ENCODE measurements around the gene RAB30. TPM values are rescaled to one million over a fixed set of nuclear protein-coding genes. Genes with fewer than 3 reads are reported as not detected.

RAB30 gene
- polyA plus RNA-seq, 4 donors = 3.2 to 15.9 (median 8.9) TPM

GRCh38 chr11:83068568-83068967 lies 3.1 kb downstream of the RAB30 start:
- H3K4me3 ChIP-seq (ENCODE audit: low read depth in 1 of 3, low read length in 3 of 3) = no peak overlapping the region
- peak; percentile 35 to 71 for DNase-seq
- H3K27ac ChIP-seq (ENCODE audit: low read depth in 1 of 3, low read length in 2 of 3) = no peak overlapping the region
- FAIRE-seq = no peak
- H3K9me3 ChIP-seq (ENCODE audit: control insufficient read depth in 2 of 2, insufficient read depth in 1 of 2, low read depth in 1 of 2, low read length in 1 of 2) = no peaks in the 10 kb centered on the region
- 9 to 45% (median 44%) methylated on average over 1 of the region's 1 CpG for WGBS, 3 donors
- peaks cover 8 to 25% (median 20%) of the 10 kb centered on the region in 3 donors for H3K4me1 ChIP-seq (ENCODE audit: control insufficient read depth in 3 of 3, insufficient read depth in 2 of 3, low read depth in 1 of 3, low read length in 2 of 3)
- no peaks in the 10 kb centered on the region for H3K36me3 ChIP-seq (ENCODE audit: control insufficient read depth in 3 of 3, insufficient read depth in 2 of 3, low read depth in 1 of 3, low read length in 3 of 3)
- peaks cover 0 to 5% (median 0%) of the 10 kb centered on the region in 3 donors for H3K27me3 ChIP-seq (ENCODE audit: control insufficient read depth in 3 of 3, insufficient read depth in 3 of 3, low read length in 3 of 3)

GRCh38 chr11:83064011-83064410 lies 7.7 kb downstream of the RAB30 start:
- H3K4me1 ChIP-seq (ENCODE audit: control insufficient read depth in 3 of 3, insufficient read depth in 2 of 3, low read depth in 1 of 3, low read length in 2 of 3) = peaks cover 0 to 10% (median 5%) of the 10 kb centered on the region in 3 donors
- no peak for DNase-seq
- H3K9me3 ChIP-seq (ENCODE audit: control insufficient read depth in 2 of 2, insufficient read depth in 1 of 2, low read depth in 1 of 2, low read length in 1 of 2) = no peaks in the 10 kb centered on the region
- no peak for FAIRE-seq
- H3K36me3 ChIP-seq (ENCODE audit: control insufficient read depth in 3 of 3, insufficient read depth in 2 of 3, low read depth in 1 of 3, low read length in 3 of 3) = no peaks in the 10 kb centered on the region
- WGBS, 3 donors = 93 to 97% (median 94%) methylated on average over 3 of the region's 3 CpGs
- no peak overlapping the region for H3K4me3 ChIP-seq (ENCODE audit: low read depth in 1 of 3, low read length in 3 of 3)
- H3K27ac ChIP-seq (ENCODE audit: low read depth in 1 of 3, low read length in 2 of 3) = peak overlapping the region in 1 of 3 donors; percentile 17
- no peaks in the 10 kb centered on the region for H3K27me3 ChIP-seq (ENCODE audit: control insufficient read depth in 3 of 3, insufficient read depth in 3 of 3, low read length in 3 of 3)

GRCh38 chr11:83063073-83063754 lies 8.5 kb downstream of the RAB30 start:
- peak in 1 of 2 donors; percentile 41 for DNase-seq
- 12 to 30% (median 16%) methylated on average over 7 of the region's 7 CpGs for WGBS, 3 donors
- Histone ChIP-seq H3K36me3 (ENCODE audit: control insufficient read depth in 3 of 3, insufficient read depth in 2 of 3, low read depth in 1 of 3, low read length in 3 of 3) (no peaks in the 10 kb centered on the region), H3K9me3 (ENCODE audit: control insufficient read depth in 2 of 2, insufficient read depth in 1 of 2, low read depth in 1 of 2, low read length in 1 of 2) (no peaks in the 10 kb centered on the region), H3K4me1 (ENCODE audit: control insufficient read depth in 3 of 3, insufficient read depth in 2 of 3, low read depth in 1 of 3, low read length in 2 of 3) (peaks cover 0 to 4% (median 3%) of the 10 kb centered on the region in 3 donors), H3K27me3 (ENCODE audit: control insufficient read depth in 3 of 3, insufficient read depth in 3 of 3, low read length in 3 of 3) (no peaks in the 10 kb centered on the region), H3K27ac (ENCODE audit: low read depth in 1 of 3, low read length in 2 of 3) (peak overlapping the region in 2 of 3 donors; percentile 32 to 88), H3K4me3 (ENCODE audit: low read depth in 1 of 3, low read length in 3 of 3) (peak overlapping the region in 1 of 3 donors; percentile 15)
- no peak for FAIRE-seq

GRCh38 chr11:83061883-83062282 lies 9.8 kb downstream of the RAB30 start:
- no peak for DNase-seq
- Histone ChIP-seq H3K27ac (ENCODE audit: low read depth in 1 of 3, low read length in 2 of 3) (peak overlapping the region in 2 of 3 donors; percentile 32 to 63), H3K27me3 (ENCODE audit: control insufficient read depth in 3 of 3, insufficient read depth in 3 of 3, low read length in 3 of 3) (no peaks in the 10 kb centered on the region), H3K4me1 (ENCODE audit: control insufficient read depth in 3 of 3, insufficient read depth in 2 of 3, low read depth in 1 of 3, low read length in 2 of 3) (peaks cover 0 to 2% (median 0%) of the 10 kb centered on the region in 3 donors), H3K36me3 (ENCODE audit: control insufficient read depth in 3 of 3, insufficient read depth in 2 of 3, low read depth in 1 of 3, low read length in 3 of 3) (no peaks in the 10 kb centered on the region), H3K9me3 (ENCODE audit: control insufficient read depth in 2 of 2, insufficient read depth in 1 of 2, low read depth in 1 of 2, low read length in 1 of 2) (no peaks in the 10 kb centered on the region), H3K4me3 (ENCODE audit: low read depth in 1 of 3, low read length in 3 of 3) (no peak overlapping the region)
- whole genome bisulfite sequencing, 3 donors = 74 to 94% (median 77%) methylated on average over 4 of the region's 4 CpGs
- no peak for FAIRE-seq

- DNase-seq (no peak), FAIRE-seq (no peak)
- Histone ChIP-seq H3K4me1 (ENCODE audit: control insufficient read depth in 3 of 3, insufficient read depth in 2 of 3, low read depth in 1 of 3, low read length in 2 of 3) (peaks cover 0 to 2% (median 0%) of the 10 kb centered on the region in 3 donors), H3K36me3 (ENCODE audit: control insufficient read depth in 3 of 3, insufficient read depth in 2 of 3, low read depth in 1 of 3, low read length in 3 of 3) (no peaks in the 10 kb centered on the region), H3K4me3 (ENCODE audit: low read depth in 1 of 3, low read length in 3 of 3) (no peak overlapping the region), H3K27me3 (ENCODE audit: control insufficient read depth in 3 of 3, insufficient read depth in 3 of 3, low read length in 3 of 3) (no peaks in the 10 kb centered on the region), H3K27ac (ENCODE audit: low read depth in 1 of 3, low read length in 2 of 3) (no peak overlapping the region), H3K9me3 (ENCODE audit: control insufficient read depth in 2 of 2, insufficient read depth in 1 of 2, low read depth in 1 of 2, low read length in 1 of 2) (no peaks in the 10 kb centered on the region)
- WGBS, 3 donors = 92 to 95% (median 94%) methylated on average over 3 of the region's 3 CpGs
Observed at GRCh38 chr11:83060965-83061364, 10.7 kb downstream of the RAB30 start.

GRCh38 chr11:83057721-83058120 lies 14.0 kb downstream of the RAB30 start:
- Histone ChIP-seq H3K9me3 (ENCODE audit: control insufficient read depth in 2 of 2, insufficient read depth in 1 of 2, low read depth in 1 of 2, low read length in 1 of 2) (no peaks in the 10 kb centered on the region), H3K4me3 (ENCODE audit: low read depth in 1 of 3, low read length in 3 of 3) (no peak overlapping the region), H3K4me1 (ENCODE audit: control insufficient read depth in 3 of 3, insufficient read depth in 2 of 3, low read depth in 1 of 3, low read length in 2 of 3) (peaks cover 0 to 7% (median 3%) of the 10 kb centered on the region in 3 donors), H3K36me3 (ENCODE audit: control insufficient read depth in 3 of 3, insufficient read depth in 2 of 3, low read depth in 1 of 3, low read length in 3 of 3) (no peaks in the 10 kb centered on the region), H3K27me3 (ENCODE audit: control insufficient read depth in 3 of 3, insufficient read depth in 3 of 3, low read length in 3 of 3) (no peaks in the 10 kb centered on the region), H3K27ac (ENCODE audit: low read depth in 1 of 3, low read length in 2 of 3) (no peak overlapping the region)
- 95 to 97% (median 97%) methylated on average over 3 of the region's 3 CpGs for WGBS, 3 donors
- no peak for FAIRE-seq
- no peak for DNase-seq

- Histone ChIP-seq H3K27me3 (ENCODE audit: control insufficient read depth in 3 of 3, insufficient read depth in 3 of 3, low read length in 3 of 3) (no peaks in the 10 kb centered on the region), H3K4me3 (ENCODE audit: low read depth in 1 of 3, low read length in 3 of 3) (no peak overlapping the region), H3K36me3 (ENCODE audit: control insufficient read depth in 3 of 3, insufficient read depth in 2 of 3, low read depth in 1 of 3, low read length in 3 of 3) (no peaks in the 10 kb centered on the region), H3K27ac (ENCODE audit: low read depth in 1 of 3, low read length in 2 of 3) (no peak overlapping the region), H3K9me3 (ENCODE audit: control insufficient read depth in 2 of 2, insufficient read depth in 1 of 2, low read depth in 1 of 2, low read length in 1 of 2) (no peaks in the 10 kb centered on the region), H3K4me1 (ENCODE audit: control insufficient read depth in 3 of 3, insufficient read depth in 2 of 3, low read depth in 1 of 3, low read length in 2 of 3) (peaks cover 0 to 9% (median 3%) of the 10 kb centered on the region in 3 donors)
- DNase-seq = no peak
- FAIRE-seq = no peak
- 83 to 93% (median 91%) methylated on average over 1 of the region's 1 CpG for WGBS, 3 donors
Observed at GRCh38 chr11:83056611-83057010, 15.1 kb downstream of the RAB30 start.

GRCh38 chr11:83056204-83056603 lies 15.5 kb downstream of the RAB30 start:
- peaks cover 0 to 9% (median 3%) of the 10 kb centered on the region in 3 donors for H3K4me1 ChIP-seq (ENCODE audit: control insufficient read depth in 3 of 3, insufficient read depth in 2 of 3, low read depth in 1 of 3, low read length in 2 of 3)
- no peaks in the 10 kb centered on the region for H3K36me3 ChIP-seq (ENCODE audit: control insufficient read depth in 3 of 3, insufficient read depth in 2 of 3, low read depth in 1 of 3, low read length in 3 of 3)
- H3K4me3 ChIP-seq (ENCODE audit: low read depth in 1 of 3, low read length in 3 of 3) = no peak overlapping the region
- no peak for FAIRE-seq
- H3K27ac ChIP-seq (ENCODE audit: low read depth in 1 of 3, low read length in 2 of 3) = no peak overlapping the region
- H3K9me3 ChIP-seq (ENCODE audit: control insufficient read depth in 2 of 2, insufficient read depth in 1 of 2, low read depth in 1 of 2, low read length in 1 of 2) = peaks cover 0 to under 1% of the 10 kb centered on the region in 2 donors
- no peak for DNase-seq
- 62 to 76% (median 67%) methylated on average over 2 of the region's 2 CpGs for WGBS, 3 donors
- H3K27me3 ChIP-seq (ENCODE audit: control insufficient read depth in 3 of 3, insufficient read depth in 3 of 3, low read length in 3 of 3) = no peaks in the 10 kb centered on the region
